GM19438 (cell line): ENCODE measurements around the gene TXNL1.
"Not testable (repeated sequence)": the region's sequence is repeated elsewhere in the genome, so short reads cannot be mapped to it uniquely, and the experiment has no call there.

Experiments
- ATAC-seq: cut with Tn5 transposase; IDR thresholded peaks from one replicate; pipeline ENCODE4 v1.9.1; 2021; ENCODE audit warnings: low read depth; ENCODE audit not compliant: unreplicated experiment

The TXNL1 gene

GRCh38 chr18:56638232-56639103 is at the start of gene TXNL1:
Gene TXNL1 (minus strand): TSS chr18:56638592. CDS start chr18:56638440, 152 bp downstream.
- peak; percentile 93 for ATAC-seq

GRCh38 chr18:56684277-56684676 is 45.9 kb upstream of the TXNL1 start:
- no peak for ATAC-seq

GRCh38 chr18:56678836-56679565 is 40.6 kb upstream of the TXNL1 start:
- ATAC-seq, result no peak

- ATAC-seq, result no peak
Measured at GRCh38 chr18:56676639-56677038, 38.2 kb upstream of the TXNL1 start.

- ATAC-seq, result no peak
Measured at GRCh38 chr18:56672981-56673380, 34.6 kb upstream of the TXNL1 start.

- no peak for ATAC-seq
Measured at GRCh38 chr18:56672391-56672790, 34.0 kb upstream of the TXNL1 start.

GRCh38 chr18:56662902-56663301 is 24.5 kb upstream of the TXNL1 start:
- ATAC-seq, result no peak

- ATAC-seq, result no peak
Measured at GRCh38 chr18:56662502-56662901, 24.1 kb upstream of the TXNL1 start.

- ATAC-seq, result no peak
Measured at GRCh38 chr18:56662063-56662408, 23.6 kb upstream of the TXNL1 start.

GRCh38 chr18:56661360-56662062 is 23.1 kb upstream of the TXNL1 start:
- no peak for ATAC-seq

GRCh38 chr18:56660655-56661054 is 22.3 kb upstream of the TXNL1 start:
- no peak for ATAC-seq

- ATAC-seq, result no peak
Measured at GRCh38 chr18:56659111-56659510, 20.7 kb upstream of the TXNL1 start.

GRCh38 chr18:56658261-56658660 is 19.9 kb upstream of the TXNL1 start:
- ATAC-seq, result no peak

- not testable (repeated sequence) for ATAC-seq
Measured at GRCh38 chr18:56654280-56654679, 15.9 kb upstream of the TXNL1 start.

GRCh38 chr18:56652802-56653201 is 14.4 kb upstream of the TXNL1 start:
- no peak for ATAC-seq

GRCh38 chr18:56651771-56652092 is 13.3 kb upstream of the TXNL1 start:
- ATAC-seq, result no peak

- peak; percentile 96 for ATAC-seq
Measured at GRCh38 chr18:56650944-56651770, 12.8 kb upstream of the TXNL1 start, which contains the start of gene WDR7. Gene WDR7 (plus strand): TSS chr18:56651359. CDS start chr18:56672516, 21,157 bp downstream.

- ATAC-seq, result no peak
Measured at GRCh38 chr18:56649996-56650395, 11.6 kb upstream of the TXNL1 start.

- ATAC-seq, result no peak
Measured at GRCh38 chr18:56647951-56648893, 9.8 kb upstream of the TXNL1 start.
